ENCODE results near the gene CRTAC1.
A peak's percentile ranks its signal among the peaks of the same experiment; 100 is the strongest.

CRTAC1 gene, protein sequence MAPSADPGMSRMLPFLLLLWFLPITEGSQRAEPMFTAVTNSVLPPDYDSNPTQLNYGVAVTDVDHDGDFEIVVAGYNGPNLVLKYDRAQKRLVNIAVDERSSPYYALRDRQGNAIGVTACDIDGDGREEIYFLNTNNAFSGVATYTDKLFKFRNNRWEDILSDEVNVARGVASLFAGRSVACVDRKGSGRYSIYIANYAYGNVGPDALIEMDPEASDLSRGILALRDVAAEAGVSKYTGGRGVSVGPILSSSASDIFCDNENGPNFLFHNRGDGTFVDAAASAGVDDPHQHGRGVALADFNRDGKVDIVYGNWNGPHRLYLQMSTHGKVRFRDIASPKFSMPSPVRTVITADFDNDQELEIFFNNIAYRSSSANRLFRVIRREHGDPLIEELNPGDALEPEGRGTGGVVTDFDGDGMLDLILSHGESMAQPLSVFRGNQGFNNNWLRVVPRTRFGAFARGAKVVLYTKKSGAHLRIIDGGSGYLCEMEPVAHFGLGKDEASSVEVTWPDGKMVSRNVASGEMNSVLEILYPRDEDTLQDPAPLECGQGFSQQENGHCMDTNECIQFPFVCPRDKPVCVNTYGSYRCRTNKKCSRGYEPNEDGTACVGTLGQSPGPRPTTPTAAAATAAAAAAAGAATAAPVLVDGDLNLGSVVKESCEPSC

GRCh38 chr10:98030093-98030821, at the start of gene CRTAC1:
Gene CRTAC1, minus strand, starts transcription at chr10:98030621. Its CDS starts 149 bp downstream, at chr10:98030472.
- DNase-seq (ENCODE audit: low read depth in 2 of 2): no peak

DNA sequence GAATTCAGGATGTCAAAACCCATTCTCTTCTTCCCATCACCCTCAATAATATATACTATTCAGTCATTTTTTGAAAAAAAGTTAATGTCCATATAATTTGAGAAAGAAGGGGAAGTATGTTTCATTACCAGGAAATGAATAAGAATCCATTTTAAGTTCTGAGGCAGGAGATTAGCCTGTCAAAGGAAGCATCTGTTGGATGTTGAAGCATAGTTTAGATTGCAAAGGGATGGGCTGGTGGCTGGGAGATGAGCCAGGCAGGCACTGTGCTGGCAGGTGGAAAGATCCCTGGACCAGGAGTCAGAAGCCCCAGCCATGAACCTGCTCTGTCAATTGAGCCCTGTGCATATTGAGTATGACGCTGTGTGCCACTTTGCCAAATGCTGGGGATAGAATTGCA, 48.4 kb upstream of the CRTAC1 start:
- DNase-seq (ENCODE audit: low read depth in 2 of 2): no peak

- no peak for DNase-seq (ENCODE audit: low read depth in 2 of 2)
Observed at GRCh38 chr10:98077223-98077622, 46.8 kb upstream of the CRTAC1 start.

DNA sequence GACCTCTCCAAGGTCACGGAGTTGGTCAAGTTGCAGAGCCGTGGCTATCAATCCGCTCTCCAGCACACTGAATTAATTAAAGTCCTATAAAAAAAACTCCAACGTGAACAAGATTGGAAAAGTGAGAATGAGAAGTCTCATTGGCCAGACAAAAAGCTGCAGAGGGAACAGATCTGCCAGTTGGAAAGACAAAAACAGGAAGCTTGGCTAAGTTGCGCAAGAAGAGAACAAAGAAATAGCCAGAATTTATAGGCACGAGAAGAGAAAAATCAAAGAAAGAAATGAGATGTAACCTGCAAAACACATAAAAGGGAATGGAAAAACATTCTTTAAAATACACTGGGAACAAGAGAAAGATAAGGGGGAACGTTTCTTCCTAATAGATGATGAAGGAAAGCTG, 45.7 kb upstream of the CRTAC1 start:
- no peak for DNase-seq (ENCODE audit: low read depth in 2 of 2)

DNA sequence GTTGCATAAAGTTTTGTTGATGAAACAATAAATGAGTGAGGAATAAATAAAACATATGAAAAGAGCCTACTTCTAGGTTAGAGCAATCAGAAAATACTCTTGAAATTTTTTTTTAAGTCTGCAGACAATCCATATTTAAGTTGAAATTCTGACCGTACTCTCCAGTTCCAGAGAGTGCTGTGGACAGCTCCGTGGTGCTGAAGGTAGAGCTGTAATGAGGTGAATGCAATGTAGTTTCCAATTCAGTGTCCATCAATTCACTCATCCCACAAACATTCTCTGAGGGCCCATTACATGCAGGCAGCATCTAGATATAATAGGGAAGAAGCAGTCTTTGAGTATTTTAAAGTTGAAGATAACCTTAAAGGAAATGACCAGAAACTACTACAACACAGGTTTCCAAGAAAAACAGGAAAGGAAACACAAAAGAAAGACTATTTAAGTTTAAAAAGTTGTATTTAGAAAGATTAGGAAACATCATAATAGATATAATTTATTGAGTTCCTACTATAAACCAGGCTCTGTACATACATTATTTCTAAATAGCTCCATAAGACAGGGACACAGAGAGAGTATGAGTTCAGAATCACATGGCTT, 44.0 kb upstream of the CRTAC1 start:
- DNase-seq (ENCODE audit: low read depth in 2 of 2): peak in 1 of 2 donors; percentile 2

DNA sequence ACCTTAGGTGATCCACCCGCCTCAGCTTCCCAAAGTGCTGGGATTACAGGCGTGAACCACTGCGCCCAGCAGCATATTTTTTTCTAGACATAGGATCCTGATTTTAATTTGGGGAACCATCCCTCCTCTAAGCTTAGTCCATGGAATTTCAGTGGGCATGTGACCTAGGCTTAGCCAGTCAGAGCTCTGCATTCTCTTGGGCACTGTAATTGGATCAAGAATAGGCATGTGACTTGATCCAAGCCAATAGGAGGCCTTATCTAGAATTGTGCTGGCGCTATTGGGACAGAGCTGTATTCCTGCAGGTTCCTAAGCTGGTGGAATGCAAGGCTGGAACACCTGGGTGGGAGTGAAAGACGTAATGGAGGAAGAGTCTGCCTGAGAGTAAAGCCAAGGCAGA, 36.7 kb upstream of the CRTAC1 start:
- no peak for DNase-seq (ENCODE audit: low read depth in 2 of 2)

GRCh38 chr10:98063740-98064027, 33.3 kb upstream of the CRTAC1 start:
- no peak for DNase-seq (ENCODE audit: low read depth in 2 of 2)

- no peak for DNase-seq (ENCODE audit: low read depth in 2 of 2)
Observed at GRCh38 chr10:98062424-98062823, 32.0 kb upstream of the CRTAC1 start.

GRCh38 chr10:98060079-98060478, 29.7 kb upstream of the CRTAC1 start:
- no peak for DNase-seq (ENCODE audit: low read depth in 2 of 2)

DNA sequence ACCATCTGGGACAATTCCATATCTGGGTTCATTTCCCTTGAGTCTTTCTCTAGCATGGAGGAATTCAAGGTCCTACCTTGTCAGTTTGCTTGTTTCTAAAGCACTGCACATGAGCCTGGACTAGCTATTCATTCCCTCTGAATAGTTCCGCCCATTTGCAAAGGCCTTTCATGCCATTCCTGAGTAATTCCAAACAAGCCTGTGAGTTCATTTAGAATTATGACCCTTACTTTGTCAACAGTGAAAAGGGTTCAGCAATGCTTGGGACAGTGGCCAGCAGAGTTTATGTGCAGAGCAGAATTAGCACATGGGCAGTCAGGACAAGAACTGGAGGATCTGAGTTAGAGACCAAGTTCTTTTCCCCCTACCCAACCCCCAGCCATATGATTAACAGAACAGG, 27.9 kb upstream of the CRTAC1 start:
- no peak for DNase-seq (ENCODE audit: low read depth in 2 of 2)

- peak in 1 of 2 donors; percentile 4 for DNase-seq (ENCODE audit: low read depth in 2 of 2)
Observed at GRCh38 chr10:98055841-98056516, 25.6 kb upstream of the CRTAC1 start.

- no peak for DNase-seq (ENCODE audit: low read depth in 2 of 2)
Observed at GRCh38 chr10:98047009-98047741, 16.8 kb upstream of the CRTAC1 start.

GRCh38 chr10:98045785-98046389, 15.5 kb upstream of the CRTAC1 start:
- DNase-seq (ENCODE audit: low read depth in 2 of 2): peak; percentile 41 to 45

DNA sequence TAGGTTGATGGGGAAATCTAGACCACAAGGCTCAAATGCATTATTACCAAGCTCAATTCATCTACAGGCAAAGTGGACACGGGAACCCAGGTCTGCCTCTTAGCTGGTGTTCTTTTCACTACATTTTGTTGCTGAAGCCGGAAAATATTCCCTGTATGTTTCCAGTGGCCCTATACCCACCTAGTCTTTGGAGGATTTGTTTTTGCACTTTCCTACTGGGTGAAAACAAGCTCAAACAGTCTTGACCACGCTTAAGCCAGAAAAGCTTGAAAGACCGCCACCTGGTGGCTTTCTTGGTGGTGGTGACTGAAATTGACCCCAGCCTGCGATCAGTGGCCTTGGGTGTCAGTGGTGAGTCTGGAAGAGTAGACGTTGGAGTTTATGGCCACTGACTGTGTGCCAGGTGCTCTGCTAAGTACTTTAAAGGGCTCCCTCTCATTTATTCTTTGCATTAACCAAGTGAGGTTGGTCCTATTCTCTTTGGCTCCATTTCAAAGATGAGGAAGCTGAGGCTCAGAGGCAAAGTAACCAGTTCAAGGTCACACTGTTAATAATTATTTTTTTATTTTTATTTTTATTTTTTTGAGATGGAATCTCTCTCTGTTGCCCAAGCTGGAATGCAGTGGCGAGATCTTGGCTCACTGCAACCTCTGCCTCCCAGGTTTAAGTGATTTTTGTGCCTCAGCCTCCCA, 11.1 kb upstream of the CRTAC1 start:
- DNase-seq (ENCODE audit: low read depth in 2 of 2): peak; percentile 23 to 27

- no peak for DNase-seq (ENCODE audit: low read depth in 2 of 2)
Observed at GRCh38 chr10:98039690-98040381, 9.4 kb upstream of the CRTAC1 start.

- DNase-seq (ENCODE audit: low read depth in 2 of 2): no peak
Observed at GRCh38 chr10:98038288-98038687, 7.9 kb upstream of the CRTAC1 start.

DNA sequence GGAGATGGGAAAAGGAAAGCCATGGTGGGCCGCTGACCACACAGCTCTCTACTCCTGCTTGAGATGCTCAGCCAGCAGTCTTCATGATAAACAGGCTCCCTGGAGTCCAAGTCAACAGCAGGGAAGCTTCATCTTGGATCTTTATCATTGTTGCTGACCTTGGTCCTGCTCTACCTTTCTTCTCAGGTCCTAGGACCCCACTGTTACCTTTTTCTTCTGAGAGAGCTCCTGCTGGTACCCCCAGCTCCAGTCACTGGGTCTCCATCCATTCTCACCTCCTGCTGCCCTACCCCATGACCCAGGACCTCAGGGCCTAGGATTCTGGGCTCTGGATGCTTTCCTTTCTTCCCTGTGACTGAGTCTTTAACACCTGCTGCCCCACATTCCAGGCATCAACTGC, 5.2 kb upstream of the CRTAC1 start:
- no peak for DNase-seq (ENCODE audit: low read depth in 2 of 2)

- DNase-seq (ENCODE audit: low read depth in 2 of 2): no peak
Observed at GRCh38 chr10:98033515-98033914, 3.1 kb upstream of the CRTAC1 start.

DNA sequence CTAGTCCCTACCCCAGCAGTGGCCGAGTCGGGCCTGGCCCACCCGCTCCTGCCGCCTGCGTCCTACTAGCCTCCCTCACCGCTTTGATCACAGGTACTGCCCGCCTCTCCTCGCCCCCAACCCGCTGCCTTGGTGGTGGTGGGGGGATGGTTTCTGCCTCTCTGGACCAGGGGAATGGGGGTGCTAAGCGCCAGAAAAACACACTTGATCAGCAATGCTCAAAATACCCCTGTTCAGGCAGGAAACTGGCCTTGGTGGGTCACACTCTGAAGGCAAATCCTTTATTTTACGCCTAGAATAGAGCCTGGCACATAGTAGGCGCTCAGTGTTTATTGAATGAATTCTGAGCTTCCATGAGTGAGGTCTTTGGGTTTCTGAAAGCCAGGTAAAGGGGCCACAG, 1.0 kb upstream of the CRTAC1 start:
- DNase-seq (ENCODE audit: low read depth in 2 of 2): no peak

Data from stimulated activated CD4-positive, alpha-beta T cell treated with anti-CD3 and anti-CD28 coated beads, Interleukin-4, amount 100 ng/mL, for 48 hours (primary cell).